HG03066 (cell line): ENCODE results near the gene KIAA1755.
"Not testable (repeated sequence)": the region's sequence is repeated elsewhere in the genome, so short reads cannot be mapped to it uniquely, and the experiment has no call there.

Source experiments
- ATAC-seq: cut with Tn5 transposase; IDR thresholded peaks from one replicate; pipeline ENCODE4 v1.9.1; 2021; ENCODE audit warnings: low read depth; ENCODE audit not compliant: unreplicated experiment

KIAA1755 gene

DNA sequence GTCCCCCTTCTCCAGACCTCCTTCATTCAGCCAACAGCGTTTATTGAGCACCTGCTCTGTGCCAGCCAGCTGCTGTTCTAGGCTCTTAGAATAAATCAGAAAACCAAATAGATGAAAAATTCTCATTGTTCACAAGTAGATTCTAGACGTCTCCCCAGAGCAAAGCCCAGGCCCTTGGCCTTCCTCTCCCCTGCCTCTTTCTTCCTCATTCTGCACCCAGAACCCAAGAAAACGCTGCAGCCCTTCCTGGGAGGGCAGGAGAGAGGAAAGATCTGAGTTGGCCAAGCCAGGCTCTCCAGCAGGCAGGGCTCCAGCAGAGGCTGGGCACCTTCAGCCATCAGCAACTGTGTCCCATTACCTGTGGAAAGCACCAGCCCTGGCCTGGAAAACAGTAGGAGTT is 31.4 kb upstream of the KIAA1755 start:
- ATAC-seq: no peak

GRCh38 chr20:38290829-38291814 is 30.6 kb upstream of the KIAA1755 start:
- ATAC-seq: no peak

DNA sequence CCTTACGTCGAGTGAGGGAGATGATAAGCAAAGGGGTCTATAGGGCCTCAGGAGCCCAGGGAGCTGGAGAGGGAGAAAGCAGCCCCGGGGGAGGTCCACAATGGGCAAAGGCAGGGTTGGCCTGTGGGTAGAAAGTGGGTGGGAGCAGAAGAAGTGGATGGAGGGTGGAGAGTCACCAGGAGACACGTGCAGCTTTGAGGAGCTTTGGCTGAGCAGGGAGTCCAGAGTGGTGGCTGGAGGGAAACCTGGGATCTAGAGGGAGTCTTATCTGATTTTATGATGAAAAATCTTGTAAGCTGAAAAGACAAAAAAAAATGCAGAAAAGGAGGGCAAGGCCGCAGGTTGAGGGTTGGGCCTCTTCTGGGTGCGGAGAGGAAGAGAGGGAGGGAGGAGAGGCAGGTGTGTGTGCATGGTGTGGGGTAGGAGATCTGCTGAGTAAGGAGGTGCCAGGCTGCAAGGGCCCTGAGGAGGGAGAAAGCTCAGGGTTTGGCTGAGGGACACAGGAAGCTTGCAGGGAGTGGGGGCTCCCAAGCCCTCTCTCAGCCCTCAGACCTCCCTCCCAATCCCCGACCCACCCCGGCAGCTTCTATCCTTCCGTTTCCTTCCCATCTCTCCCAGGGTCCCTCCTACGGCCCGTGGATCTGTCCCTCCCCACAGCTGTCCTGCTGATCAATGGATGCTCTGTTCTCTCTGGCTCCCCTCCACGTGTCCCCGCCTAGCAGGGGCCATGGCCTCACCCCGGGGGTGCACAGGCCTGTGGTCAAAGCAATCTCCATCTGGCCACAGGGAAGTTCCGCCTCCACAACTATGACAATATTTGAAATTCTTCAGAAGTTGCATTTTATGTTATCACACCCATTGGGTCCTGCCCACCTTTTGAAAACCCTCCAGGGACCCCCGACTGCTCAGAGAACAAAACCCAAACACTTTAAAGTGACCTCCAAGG is 26.3 kb upstream of the KIAA1755 start:
- no peak for ATAC-seq

DNA sequence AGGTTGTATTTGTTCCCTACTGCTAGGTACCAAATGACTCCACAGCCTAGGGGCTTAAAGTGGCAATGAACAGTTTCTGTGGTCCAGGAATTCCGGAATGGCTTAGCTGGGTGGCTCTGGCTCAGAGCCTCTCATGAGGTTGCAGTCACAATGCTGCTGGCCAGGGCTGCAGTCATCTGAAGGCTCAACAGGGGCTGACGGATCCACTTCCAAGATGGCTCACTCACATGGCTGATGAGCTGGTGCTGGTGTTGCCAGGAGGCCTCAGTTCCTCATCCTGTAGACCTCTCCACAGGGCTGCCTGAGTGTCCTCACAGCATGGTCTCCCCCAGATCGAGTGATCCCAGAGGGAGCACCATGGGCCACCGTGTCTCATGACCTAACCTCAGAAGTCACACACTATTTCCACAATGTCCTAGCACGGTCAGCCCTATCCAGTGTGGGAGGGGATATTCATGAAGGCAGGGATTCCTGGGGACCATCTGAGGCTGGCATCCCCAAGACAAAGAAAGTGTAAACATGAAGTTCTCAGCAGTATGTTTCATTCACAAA is 24.4 kb upstream of the KIAA1755 start:
- ATAC-seq: no peak

- ATAC-seq: not testable (repeated sequence)
These were observed 23.6 kb upstream of the KIAA1755 start for GRCh38 chr20:38284066-38284650.

- no peak for ATAC-seq
These were observed 22.7 kb upstream of the KIAA1755 start for GRCh38 chr20:38283236-38283635.

GRCh38 chr20:38281176-38281915 is 20.8 kb upstream of the KIAA1755 start:
- not testable (repeated sequence) for ATAC-seq

DNA sequence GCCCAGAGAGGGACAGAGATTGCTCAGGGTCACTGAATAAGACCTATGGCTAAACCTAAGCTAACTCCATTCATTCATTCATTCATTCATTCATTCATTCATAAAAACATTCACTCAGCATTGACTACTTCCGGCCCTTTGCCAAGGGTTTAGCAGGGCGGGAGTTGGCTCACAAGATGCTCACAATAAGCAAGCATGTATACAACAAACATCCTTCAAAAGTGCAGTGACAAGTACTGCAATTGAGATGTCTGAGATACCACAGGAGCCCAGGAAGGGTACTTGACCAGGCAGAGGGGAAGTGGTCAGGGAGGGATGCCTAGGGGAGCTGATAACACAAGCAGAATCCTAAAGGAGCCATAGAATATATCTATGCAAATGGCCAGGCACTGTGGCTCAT is 18.2 kb upstream of the KIAA1755 start:
- no peak for ATAC-seq

- no peak for ATAC-seq
These were observed 17.6 kb upstream of the KIAA1755 start for GRCh38 chr20:38278131-38278530.

- ATAC-seq: no peak
These were observed 17.2 kb upstream of the KIAA1755 start for GRCh38 chr20:38277691-38278090.

- ATAC-seq: no peak
These were observed 16.8 kb upstream of the KIAA1755 start for GRCh38 chr20:38277285-38277684.

DNA sequence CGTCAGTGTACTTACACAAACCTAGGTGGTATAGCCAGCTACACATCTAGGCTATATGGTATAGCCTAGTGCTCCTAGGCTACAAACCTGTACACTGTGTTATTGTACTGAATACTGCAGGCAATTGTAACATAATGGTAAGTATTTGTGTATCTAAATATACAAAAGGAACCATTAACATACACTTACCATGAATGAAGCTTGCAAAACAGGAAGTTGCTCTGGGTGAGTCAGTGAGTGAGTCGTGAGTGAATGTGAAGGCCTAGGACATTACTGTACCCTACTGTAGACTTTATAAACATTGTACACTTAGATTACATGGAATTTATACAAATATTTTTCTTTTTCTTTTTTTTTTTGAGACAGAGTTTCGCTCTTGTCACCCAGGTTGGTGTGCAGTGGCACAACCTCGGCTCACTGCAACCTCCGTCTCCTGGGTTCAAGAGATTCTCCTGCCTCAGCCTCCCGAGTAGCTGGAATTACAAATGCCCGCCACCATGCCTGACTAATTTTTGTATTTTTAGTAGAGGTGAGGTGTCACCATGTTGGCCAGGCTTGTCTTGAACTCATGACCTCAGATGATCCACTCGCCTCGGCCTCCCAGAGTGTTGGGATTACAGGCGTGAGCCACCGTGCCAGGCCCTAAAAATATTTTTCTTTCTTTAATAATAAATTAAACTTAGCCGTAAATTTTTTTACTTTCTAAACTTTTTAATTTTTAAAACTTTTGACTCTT is 15.4 kb upstream of the KIAA1755 start:
- no peak for ATAC-seq

DNA sequence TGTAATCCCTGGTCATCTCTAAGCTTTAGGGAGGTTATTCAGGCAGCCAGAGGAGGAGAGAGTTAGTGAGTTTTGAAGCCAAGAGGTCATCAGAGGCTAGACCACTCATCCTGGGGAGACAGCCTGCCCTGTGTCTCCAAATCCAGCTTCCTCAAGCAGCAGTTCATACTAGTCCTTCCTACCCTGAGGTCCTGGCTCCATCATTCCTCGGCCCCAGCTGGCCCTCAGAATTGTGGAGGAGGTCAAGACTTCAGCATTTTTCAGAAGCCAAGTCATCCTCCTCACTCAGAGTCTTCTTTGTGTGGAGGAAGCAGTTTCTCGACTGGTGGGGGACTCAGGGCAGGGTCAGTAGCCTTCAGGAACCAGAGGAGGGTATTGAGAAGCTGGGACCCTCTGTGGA is 12.4 kb upstream of the KIAA1755 start:
- no peak for ATAC-seq

DNA sequence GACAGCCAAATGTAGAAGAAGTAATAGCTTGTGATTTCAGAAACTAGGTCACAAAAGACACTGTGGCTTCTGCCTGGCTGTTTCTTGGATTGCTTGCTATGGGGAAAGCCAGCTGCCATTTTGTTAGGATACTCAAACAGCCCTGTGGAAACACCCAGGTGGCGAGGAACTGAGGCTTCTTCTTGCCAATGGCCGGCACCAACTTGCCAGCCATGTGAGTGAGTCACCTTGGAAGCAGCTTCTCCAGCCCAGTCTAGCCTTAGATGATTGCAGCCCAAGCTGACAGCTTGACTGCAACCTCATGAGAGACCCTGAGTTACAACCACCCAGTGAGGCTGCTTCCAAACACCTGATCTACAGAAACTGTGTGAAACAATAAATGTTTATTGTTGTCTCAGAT is 11.9 kb upstream of the KIAA1755 start:
- ATAC-seq: no peak

DNA sequence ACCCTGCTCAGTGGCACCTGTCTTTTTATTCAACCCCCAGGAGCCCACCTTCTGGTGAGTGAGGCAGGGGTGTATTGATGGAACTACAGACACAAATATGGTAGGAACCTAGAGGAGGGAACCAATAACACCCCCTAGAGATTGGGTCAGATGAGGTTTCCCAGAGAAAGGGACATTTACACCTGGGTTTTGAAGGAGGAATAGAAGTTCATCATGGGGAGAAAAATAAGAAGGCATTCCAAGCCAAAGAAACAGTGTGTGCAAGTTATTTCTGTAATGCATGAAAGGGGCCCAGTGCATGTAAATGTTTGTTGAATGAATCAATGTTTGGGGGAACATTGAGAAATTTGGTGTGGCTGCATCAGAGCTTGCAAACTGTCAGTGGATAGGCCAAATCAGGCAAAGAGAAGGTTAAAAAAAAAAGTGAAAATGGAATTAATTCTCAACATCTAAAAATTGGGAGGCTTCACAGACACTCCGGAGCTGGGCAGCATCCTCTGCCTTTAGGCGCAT is 11.1 kb upstream of the KIAA1755 start:
- ATAC-seq: no peak

GRCh38 chr20:38270869-38271605 is 10.5 kb upstream of the KIAA1755 start:
- no peak for ATAC-seq

- no peak for ATAC-seq
These were observed 9.2 kb upstream of the KIAA1755 start for GRCh38 chr20:38269715-38270114.

GRCh38 chr20:38269040-38269439 is 8.5 kb upstream of the KIAA1755 start:
- ATAC-seq: no peak
